HG02884 (cell line): ENCODE measurements around the gene FAM107B.

Source experiments
- ATAC-seq: cut with Tn5 transposase; IDR thresholded peaks from one replicate; pipeline ENCODE4 v1.9.1; 2021; ENCODE audit warnings: mild to moderate bottlenecking, moderate library complexity; ENCODE audit not compliant: unreplicated experiment

The FAM107B gene

DNA sequence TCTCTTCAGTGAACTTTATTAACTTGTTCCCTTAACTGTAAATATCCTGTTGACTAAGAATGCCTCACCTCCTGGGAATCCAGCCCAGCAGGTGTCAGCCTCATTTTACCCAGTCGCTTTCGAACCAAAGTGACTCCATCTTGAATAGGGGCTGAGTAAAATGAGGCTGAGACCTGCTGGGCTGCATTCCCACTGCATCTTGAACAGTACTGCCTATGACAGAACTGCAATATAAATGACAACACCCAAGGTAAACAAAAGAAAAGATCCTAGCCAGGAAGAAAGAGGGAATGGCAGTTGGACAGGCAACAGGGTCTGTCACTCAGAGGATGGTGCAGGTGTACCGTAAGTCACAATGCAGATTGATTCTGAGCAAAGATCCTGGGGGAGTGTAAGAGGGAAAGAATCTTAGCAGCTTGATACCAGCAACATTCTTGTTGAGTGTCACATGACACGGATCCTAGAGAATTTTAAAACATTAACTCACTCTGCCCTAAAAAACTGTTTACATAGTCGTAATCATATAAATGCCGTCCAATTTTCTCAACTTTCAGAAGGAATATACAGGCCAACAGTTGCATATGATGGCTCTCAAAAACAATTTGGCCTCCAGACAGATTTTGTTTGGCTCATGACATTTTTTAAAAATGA is 4.4 kb upstream of the FAM107B start:
- ATAC-seq, result no peak

DNA sequence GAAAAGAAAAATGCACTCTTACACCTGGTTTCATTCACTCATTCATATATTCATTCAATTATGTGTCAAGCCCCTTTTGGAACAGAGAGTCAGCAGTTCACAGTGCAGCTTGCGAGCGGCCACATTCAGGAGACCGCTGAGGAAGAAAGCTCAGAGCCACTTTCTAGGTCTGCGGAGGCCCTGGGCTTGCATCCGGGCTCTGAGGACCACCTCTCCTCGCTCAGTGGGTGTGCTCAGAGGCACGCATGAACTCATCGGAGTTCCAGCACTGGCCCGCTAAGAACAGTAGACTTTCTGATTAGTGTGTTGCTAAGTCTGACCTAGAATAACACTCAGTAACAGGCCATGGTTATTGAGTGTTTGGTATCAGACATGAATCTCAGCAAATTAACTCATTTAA is 1.8 kb upstream of the FAM107B start:
- no peak for ATAC-seq

DNA sequence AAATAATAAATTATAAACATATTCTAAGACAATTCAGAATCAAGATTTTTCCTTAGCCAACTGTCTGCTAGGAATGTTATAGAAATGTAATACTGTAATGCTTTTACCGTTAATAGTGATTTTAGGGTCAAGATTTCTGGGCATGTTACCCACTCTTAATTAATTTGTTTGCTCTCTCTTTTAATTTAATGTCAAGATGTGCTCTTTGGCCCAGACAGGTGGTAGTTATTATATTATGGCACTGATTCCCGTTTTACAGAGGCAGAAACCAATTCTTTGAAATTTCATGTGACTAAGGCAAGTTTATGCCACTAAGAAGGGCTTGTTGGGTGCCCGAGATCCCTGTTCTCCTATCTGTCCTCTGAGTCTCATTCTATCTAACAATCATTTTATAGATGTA is 959 bp upstream of the FAM107B start:
- ATAC-seq, result no peak

DNA sequence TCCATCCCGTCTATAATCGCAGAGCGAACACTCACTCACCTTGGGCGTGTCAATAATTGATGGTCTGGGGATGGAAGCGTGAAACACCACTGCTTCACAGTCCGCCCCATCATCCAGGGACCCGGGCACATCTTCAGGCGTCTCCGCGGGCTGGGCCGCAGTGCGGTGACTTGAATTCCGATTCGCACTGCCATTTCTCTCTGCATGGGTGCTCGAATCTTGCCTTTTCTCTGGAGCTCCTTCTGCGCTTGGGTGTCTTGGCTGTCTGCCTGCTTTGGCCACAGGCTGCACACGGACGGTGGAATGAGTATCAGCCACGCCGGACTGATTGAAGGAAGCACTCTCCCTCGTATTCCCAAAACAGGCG is 500 bp downstream of the FAM107B start:
- ATAC-seq, result no peak

DNA sequence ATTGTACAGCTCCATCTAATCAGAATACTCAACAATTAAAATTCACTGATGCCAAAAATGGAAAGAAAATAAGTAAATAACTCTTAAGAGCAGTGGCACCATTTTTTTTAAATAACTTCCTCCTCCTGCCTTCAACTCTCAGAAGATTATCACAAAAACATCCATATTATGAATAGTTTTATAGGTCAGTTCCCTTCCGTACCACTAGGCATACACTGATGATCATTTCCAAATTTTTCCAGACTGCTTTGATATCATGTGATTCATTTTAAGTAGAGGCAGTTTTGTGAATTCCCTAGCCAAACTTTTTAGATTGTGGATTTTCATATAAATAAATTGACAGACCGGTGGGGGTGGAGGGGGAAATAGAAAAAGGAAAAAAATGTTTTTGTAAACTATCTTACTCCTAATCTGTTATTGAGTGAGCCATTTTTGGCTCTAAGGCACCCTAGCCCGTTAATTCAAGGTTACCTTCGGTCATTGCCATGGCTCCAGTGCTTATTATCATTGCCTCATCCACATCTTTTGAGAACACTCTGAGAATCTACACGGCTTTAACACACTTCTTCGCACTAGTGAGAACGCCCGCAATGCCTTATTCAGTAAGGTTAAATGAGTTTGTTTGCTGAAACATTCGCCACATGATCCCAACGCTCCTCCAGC is 1.0 kb downstream of the FAM107B start:
- no peak for ATAC-seq

DNA sequence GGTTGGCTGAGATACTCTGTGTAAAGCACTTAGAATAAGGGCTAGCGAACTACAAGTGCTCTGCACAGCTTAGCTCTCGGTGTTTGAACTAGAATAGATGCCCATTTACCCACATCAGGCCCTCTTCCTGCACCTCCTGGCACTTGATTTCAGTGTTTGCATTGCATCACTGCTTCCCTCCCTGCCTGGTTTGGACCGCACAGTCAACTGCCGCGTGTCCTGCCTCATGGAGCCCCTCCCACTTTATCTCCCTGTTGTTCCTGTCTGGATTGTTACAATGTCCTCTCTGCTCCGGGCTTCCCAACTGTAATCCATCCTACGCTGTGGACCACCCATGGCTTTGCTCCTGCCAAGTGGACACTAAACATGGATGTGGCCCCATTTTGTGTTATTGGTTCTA is 2.3 kb downstream of the FAM107B start:
- ATAC-seq, result no peak

DNA sequence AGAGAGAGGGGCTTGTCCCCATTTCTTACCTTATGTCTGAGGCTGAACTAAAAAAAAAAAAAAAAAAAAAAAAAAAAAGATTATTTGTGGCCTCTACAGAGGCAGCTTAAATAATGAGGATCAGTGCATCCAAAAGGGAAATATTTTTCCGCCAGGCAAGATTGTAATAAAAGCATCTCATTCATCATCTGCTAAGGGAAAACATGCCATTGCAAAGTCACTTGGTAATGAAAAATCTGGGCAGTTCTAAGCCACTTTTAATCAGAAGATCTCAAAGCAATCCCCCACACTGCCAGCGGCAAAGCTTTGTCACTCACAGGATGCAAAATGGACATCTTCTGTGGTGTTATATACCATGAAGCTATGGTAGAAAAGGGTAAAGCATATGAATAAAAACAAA is 3.8 kb downstream of the FAM107B start:
- no peak for ATAC-seq

DNA sequence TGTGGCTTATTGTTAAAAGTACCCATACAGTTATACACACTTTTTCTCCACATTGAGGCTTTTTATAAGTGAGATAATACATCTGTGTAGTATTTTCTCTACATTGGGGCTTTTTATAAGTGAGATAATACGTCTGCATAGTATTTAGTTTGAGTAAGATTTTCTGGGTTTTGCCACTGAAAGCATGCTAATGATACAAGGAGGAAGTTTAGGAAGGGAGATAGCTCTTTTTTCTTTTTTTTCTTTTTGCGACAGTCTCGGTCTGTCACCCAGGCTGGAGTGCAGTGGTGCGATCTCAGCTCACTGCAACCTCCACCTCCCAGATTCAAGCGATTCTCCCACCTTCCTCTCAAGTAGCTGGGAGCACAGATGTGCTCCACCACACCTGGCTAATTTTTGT is 13.3 kb downstream of the FAM107B start:
- ATAC-seq, result no peak

DNA sequence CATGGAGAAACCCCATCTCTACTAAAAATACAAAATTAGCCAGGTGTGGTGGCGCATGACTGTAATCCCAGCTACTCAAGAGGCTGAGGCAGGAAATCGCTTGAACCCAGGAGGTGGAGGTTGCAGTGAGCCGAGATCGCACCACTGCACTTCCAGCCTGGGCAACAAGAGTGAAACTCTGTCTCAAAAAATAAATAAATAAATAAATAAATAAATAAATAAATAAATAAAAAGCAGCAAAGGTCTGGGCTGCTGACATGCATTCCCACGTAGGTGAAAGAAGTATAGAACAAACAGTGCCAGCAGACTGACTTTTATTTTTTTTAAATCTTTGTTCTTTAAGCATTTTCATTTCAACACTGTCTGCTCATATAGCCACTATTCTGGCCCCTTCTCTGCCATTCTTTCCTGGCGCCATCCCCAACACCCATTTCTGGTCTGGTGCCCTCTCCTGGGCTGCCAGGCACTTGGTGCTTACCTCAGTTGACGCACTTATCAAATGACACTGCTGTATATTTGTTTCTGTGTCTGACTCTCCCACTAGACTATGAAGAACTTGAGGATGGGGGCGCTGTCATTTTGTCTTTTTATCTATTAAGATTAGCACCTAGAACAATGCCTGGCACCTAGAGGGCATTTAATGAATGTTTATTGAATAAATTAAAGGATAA is 15.6 kb downstream of the FAM107B start:
- ATAC-seq, result no peak

DNA sequence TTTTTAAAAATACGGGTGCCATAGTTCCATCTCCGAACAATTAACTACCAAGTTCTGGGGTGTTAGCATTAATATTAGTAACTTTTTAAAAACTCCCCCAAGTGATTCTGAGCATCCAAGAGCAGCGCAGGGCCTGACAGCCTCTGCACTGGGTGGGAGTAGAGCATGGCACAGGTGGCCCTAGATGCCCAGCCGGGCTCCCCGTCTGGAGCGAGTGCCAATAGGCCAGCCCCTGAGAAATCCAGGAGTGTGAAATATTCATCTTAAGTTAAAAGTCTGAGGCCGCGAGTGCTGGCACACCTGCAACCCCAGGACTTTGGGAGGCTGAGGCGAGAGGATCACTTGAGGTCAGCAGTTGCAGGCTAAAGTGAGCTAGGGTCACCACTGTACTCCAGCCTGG is 16.2 kb downstream of the FAM107B start:
- no peak for ATAC-seq

DNA sequence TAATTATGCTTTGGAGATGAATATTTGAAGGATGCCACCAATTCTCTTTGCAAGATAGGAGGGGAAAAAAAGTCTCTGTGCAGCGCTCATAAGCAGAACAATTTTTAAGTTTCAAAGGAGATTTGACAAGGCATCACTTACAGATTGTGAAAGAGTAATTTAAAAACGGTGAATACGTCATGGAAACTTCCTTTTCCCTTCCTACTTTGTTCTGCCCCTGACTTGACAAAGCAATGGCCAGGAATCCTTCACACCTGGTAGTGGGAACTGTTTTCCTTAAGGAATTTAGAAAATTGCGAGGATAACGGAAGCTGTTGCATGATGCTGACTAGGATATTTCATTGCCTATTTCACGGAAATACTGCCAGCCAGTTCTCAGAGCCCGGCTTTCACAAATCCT is 16.7 kb downstream of the FAM107B start:
- ATAC-seq, result no peak

DNA sequence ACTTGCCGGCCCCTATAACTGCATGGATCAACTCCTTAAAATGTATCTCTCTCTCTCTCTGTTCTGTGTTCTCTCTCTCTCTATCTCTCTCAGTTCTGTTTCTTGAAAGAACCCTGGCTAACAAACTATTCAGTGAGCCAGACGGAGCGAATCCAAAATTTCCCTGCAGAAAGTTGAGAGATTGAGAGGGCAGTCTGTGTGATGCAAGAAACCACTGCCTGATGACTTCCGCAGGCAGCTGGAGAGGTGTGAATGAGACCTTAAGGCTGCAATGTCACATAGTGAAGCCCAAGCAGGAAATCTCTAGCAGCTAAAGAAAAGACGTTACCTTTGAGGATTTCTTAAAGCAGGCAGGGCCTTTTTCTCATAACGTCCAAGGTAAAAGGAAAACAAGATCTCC is 17.3 kb downstream of the FAM107B start:
- no peak for ATAC-seq

DNA sequence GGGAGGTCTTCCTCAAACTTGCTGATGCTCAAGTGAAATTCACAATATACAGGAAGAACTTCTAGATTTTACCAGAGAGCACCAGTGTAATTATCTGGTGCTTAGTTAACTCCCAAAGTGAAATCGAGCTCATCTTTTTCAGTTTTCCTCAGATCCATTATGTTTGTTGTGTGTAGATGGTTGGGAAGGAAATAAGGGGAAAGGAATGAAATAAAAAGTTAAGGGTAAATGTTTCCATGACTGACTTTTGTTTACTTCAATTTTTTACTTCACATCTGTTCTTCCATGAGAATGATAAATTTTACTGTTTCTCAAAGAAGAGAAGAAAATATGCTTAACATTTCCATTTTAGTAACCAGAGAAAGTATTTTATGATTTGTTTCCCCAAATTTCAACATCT is 21.3 kb downstream of the FAM107B start:
- no peak for ATAC-seq

DNA sequence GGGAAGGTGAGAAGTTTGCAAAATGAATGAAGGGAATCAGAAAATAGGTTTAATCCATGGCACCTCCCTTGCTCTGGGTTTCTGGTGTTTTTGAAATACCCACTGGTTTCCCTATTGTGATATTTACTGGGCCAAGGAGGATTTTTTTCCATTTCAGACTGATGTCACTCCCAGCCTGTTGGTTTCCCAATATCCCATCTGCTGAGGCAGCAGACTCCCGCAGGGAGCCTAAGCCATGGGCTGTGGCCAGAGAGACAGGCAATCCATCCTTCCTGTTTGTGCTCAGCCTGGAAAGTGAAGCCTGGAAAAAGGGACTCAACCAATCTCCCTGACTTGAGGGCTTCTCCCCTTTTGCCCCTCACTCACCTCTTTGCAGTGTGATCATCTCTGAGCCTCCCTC is 22.8 kb downstream of the FAM107B start:
- ATAC-seq, result no peak

DNA sequence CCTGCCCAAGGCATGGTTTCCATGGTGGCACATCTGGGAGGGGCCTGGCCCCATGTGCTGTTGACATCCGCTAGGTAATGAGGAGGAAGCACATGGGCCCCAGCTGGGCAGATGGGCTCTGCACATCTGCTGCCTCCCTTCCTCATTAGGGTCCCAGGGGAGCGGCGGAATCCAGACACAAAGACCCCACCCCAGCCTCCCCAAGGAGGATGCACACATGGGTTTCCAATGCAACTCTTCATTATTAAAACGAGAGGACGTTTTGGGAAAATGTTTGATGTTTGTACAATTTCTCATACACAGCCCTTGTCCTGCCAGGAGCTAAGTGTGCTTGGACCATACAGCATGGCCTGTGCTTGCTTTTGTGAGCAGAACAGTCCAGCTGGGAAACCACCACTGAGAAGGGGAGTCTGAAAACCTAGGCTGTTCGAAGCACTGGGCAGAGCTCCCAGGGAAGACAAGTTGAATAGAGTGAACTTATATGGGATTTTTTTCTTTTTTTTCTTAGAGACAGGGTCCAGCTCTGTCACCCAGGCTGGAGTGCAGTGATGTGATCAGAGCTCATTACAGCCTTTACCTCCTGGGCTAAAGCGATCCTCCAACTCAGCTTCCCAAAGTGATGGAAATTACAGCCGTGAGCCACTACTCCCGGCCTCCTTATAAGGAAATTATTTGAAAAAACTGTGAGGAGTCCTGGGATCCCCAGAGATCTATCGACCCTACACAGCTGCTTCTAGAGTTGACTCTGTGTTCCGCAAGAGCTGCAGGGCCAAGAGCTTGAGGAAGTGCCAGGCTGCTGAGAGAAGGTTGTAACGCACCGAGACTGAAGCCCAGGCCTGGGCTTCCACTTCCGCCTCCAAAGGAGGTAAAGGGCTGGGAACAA is 23.4 kb downstream of the FAM107B start:
- peak; percentile 47 for ATAC-seq

DNA sequence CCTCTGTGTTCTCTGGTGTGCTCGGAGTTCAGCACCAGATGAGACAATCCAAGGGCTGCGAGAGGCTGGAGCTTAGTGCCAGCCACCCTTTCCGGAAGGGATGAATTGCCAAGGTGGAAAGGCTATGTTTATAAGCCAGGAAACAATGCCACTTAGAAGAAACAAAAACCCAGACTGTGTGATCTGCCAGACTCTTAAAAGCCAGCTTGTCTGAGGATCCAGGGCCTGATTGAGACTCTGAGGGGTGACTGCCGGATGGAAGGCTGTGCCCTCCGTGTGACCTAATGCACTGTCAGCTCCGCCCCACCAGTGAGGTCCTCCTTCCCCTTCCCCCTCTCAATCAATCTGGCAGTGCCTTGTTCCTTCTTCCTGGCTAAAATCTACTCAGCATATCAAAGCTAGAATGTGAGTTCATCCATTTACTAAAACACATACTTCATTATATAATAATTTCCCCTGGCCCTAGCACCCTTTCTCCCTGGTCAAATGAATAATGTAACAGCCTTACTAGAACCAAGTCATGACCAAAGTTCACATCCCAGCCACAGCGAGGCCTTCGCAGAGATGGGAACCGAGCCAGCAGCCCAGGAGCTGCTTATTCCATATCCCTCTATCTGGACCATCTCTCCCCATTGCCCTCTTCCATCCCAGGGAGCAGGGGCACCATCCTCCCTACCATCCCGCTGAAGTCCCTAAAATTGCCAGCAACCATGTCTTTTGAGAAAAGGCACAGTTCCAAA is 25.5 kb downstream of the FAM107B start:
- no peak for ATAC-seq

DNA sequence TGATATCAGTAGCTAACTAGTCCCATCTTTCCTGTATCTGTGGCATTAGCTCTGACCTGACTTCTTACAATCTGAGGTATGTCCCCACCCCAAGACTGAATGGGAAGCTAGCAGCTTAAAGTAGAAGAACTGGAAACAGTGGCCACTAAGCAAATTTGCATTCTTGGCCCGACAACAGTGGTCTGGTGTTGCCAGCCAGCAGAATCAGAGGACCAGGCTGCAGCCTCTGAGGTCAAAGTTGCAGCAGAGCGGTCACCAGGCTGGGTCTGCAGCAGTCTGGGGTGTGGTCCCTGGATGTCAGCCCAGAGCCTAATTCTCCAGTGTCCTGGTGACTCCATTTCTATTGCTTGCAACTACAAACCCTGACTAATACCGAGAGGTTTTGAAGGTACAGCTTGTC is 26.3 kb downstream of the FAM107B start:
- ATAC-seq, result no peak

DNA sequence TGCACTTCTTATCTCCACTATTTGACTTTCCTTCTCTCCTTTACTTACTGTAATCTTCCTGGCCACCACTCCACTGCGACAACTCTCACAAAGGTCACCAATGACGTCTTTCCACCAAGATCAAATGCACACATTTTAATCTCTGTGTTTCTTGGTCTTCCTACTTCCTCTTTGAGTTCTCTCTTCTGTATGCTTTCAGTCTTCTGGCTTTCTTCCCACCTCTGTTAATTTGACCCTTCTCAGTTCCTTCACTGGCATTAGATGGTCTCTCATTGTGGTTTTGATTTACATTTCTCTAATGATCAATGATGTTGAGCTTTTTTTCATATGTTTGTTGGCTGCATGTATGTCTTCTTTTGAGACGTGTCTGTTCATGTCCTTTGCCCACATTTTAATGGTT is 31.9 kb downstream of the FAM107B start:
- peak; percentile 75 for ATAC-seq

DNA sequence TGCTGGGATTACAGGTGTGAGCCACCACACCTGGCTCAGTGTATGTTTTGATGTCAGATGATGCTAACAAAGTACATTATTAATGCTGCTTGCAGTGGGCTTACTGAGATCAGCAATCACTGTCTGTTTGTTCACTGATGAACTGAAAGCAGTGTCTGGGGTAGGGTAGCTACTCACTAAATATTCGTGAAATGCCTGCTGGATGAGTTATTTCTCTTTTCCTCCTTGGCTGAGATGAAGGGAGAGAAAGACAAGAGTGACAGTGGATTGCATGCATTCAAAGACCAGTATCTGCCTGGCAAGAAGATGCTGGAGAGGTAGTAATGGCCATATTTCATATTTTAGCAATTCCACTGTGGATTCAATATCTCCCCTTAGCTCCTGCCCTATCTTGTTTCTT is 32.3 kb downstream of the FAM107B start:
- no peak for ATAC-seq

DNA sequence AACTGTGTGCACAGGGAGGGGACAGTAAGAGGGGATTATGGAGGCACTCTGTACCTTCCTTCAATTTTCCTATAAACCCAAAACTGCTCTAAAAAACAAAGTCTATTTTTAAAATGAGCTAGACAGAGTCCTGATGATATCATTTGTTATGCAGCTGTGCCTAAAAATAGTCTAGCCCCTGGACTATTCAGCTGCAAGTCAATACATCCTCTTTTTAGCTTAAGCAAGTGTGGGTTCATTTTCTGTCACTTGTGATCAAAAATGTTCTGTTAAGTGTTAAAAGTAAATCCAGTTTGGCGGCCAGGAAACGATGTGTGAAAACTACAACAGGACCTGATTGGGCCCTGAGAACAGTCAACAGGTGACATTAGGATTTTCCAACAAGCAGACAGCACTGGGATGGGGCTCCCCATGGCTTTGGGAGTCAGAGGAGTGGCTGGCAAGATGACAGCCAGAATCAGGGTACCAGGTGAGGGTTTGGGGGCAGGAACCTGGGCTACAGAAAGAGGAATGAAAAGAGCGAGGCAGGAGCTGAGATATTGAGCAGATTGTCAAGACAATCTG is 33.9 kb downstream of the FAM107B start:
- no peak for ATAC-seq
